C4-2B (cell line): ENCODE results near the gene NEIL1.
A peak's percentile ranks its signal among the peaks of the same experiment; 100 is the strongest.
"Not testable (repeated sequence)": the region's sequence is repeated elsewhere in the genome, so short reads cannot be mapped to it uniquely, and the experiment has no call there.

Experiments
- H3K27ac ChIP-seq: fragments of 450-650 bp; 2 replicates; pipeline ENCODE4 v1.5.1; 2017
- ZFX ChIP-seq: fragments of 450-650 bp; IDR thresholded peaks from 2 replicates; pipeline ENCODE4 v1.6.1; 2017
- TF ChIP-seq, protein P1 (sequence below): fragments of 450-650 bp; conservative IDR thresholded peaks from 2 replicates; pipeline ENCODE4 v1.5.1; 2017; ENCODE audit warnings: mild to moderate bottlenecking

The NEIL1 gene, protein sequence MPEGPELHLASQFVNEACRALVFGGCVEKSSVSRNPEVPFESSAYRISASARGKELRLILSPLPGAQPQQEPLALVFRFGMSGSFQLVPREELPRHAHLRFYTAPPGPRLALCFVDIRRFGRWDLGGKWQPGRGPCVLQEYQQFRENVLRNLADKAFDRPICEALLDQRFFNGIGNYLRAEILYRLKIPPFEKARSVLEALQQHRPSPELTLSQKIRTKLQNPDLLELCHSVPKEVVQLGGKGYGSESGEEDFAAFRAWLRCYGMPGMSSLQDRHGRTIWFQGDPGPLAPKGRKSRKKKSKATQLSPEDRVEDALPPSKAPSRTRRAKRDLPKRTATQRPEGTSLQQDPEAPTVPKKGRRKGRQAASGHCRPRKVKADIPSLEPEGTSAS

DNA sequence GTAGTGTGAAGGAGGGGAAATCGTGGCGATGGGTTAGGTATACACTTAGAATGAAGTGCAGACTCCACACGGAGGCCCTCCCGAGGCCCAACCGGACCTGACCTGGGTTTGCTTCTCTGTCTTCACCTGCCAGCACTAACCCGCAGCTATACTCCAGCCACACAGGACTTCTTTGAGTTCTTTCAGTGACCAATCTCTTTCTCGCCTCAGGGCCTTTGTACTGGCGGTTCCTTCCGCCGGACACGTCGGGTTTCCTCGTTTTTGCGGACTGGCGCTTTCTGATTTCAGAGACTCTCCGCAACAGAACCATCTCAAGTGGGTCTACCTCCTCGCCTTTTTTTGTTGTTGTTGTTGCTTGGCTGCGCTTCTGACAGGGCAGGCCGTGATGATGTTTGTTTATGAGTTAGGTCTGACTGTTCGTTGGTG lies at the start of gene NEIL1:
NEIL1 (plus strand) TSS at position 244 of the 426 bp plus-strand sequence. CDS start 1,867 bp downstream, outside the sequence.
- TF ChIP-seq, protein P1, sequence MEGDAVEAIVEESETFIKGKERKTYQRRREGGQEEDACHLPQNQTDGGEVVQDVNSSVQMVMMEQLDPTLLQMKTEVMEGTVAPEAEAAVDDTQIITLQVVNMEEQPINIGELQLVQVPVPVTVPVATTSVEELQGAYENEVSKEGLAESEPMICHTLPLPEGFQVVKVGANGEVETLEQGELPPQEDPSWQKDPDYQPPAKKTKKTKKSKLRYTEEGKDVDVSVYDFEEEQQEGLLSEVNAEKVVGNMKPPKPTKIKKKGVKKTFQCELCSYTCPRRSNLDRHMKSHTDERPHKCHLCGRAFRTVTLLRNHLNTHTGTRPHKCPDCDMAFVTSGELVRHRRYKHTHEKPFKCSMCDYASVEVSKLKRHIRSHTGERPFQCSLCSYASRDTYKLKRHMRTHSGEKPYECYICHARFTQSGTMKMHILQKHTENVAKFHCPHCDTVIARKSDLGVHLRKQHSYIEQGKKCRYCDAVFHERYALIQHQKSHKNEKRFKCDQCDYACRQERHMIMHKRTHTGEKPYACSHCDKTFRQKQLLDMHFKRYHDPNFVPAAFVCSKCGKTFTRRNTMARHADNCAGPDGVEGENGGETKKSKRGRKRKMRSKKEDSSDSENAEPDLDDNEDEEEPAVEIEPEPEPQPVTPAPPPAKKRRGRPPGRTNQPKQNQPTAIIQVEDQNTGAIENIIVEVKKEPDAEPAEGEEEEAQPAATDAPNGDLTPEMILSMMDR: no peak
- no peak for TF ChIP-seq ZFX
- H3K27ac ChIP-seq: peak within 1 kb of the TSS; percentile 63

DNA sequence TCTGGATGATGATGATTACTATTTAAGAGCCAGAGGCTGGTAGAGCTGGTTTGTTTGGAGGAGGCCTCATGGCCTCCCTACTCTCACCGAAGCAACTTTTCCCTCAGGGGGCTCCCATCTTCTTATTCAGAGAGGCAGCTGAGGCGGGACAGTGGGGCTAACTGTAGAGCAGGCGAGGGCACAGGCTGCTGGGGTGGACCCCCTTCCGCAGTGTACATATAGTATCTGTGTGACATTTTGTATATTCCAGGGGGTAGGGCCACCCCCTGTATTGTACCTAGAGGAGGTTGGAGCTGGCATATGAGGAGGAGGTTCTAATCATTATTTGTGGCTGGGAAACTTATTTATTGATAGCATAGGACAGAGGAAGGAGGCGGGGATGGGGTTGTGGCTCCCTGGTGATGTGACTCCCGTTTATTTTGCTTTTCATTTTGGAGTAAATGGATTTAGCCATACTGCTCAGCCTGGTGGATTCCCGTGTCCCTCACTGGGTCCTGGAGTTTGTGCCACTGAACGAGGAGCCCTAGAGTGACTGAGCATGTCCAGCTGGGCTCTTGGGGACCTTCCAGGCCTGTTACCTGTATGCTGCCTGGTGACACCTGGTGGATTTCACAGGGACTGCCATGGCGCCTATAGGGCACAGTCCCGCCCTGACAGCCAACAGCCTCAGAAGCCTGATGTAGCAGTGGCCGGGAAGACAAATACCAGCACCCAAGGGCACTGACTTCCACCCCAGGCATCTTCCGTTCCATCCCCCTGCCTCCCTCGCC lies 48.1 kb upstream of the NEIL1 start:
- not testable (repeated sequence) for H3K27ac ChIP-seq

DNA sequence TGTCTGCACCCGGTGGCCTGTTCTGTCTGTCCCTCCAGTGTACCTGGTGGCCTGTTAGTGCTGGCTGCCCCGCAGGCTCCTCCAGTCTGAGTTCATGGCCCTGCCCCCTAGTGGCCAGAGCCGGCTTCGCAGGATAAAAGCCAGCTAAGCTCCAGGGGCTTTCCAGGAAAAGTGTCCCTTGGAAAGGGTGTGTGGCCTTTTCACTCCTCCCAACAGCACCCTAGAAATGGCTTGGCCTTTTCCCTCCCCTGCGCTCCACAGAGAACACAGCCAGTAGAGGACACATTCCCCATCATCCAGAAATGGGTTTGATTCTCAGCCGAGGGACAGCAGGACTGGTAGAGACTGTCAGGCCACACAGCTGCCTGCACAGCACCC lies 47.5 kb upstream of the NEIL1 start:
- TF ChIP-seq, protein P1: peak; percentile 69
- H3K27ac ChIP-seq: not testable (repeated sequence)

DNA sequence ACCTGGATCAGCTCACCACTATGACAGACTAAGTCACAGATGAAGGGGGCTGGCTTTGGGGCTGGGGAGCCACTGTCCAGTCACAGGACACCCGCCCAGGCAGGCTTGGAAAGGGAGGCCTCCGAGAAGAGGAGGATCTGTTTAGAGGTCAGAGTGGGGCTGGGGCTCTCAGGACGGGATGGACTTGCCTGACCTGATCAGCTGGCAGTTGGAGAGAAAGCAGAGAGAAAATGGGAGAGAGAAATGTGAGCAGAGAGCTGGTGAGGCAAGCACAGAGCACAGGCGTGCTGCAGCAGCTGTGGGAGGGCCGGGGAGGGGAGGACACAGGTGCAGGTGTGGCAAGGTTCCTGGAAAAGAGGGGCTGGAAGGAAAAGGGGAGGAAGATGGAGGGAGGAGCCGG lies 46.8 kb upstream of the NEIL1 start:
- H3K27ac ChIP-seq: not testable (repeated sequence)

DNA sequence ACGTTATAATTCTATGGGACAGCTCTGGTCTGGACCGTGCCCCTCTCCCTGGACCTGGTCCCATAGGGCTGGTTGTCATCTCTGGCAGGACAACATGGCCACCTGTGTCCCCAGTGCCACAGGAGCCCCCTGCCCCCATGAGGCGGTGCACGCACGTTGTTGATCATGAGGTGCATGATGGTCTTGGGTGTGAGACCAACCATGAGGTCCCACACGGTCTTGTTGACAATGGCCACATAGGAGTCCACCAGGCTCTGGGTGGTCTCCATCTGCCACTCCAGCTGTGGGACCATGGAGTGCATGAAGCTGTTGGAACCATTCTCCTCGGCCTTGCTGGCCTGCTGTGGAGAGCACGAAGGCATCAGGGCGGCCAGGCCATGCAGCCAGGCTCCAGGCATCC lies 44.5 kb upstream of the NEIL1 start:
- TF ChIP-seq, protein P1: no peak
- TF ChIP-seq ZFX: no peak

DNA sequence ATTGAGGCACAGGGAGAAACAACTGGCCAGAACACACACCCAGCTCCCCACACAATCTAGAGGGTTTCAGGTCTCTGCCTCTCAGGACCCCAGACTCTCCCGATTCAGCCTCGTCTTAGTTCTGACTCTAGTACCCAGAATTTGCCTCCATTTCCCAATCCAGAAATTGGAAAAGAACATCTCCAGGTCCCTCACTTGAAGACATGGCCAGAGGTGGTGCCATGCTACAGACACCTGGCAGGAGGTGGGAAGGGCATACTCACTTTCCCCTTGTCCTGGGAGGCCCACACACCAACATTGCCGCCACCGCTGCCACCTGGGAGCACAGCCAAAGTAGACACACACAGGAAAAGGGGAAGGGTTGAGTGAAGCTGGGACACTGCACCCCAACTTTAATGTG lies 44.1 kb upstream of the NEIL1 start:
- H3K27ac ChIP-seq: not testable (repeated sequence)

More for the DNA sequence above, 44.5 kb upstream of the NEIL1 start:
- no peak overlapping the region for H3K27ac ChIP-seq

DNA sequence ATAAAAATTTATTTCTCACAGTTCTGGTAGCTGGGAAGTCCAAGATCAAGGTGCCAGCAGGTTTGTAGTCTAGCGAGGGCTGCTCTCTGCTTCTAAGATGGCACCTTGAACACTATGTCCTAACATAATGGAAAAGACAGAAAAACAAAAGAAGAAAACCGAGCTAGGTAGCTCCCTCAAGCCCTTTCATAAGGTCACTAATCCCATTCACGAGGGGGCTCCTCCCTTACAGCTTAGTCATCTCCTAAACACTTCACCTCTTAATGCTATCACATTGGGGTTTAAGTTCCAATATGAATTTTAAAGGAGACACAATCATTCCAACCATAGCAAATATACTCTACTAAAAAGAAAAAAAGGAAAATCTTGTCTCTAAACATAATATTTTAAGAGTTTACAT lies 40.7 kb upstream of the NEIL1 start:
- no peak overlapping the region for H3K27ac ChIP-seq
- TF ChIP-seq, protein P1: no peak
- TF ChIP-seq ZFX: no peak

DNA sequence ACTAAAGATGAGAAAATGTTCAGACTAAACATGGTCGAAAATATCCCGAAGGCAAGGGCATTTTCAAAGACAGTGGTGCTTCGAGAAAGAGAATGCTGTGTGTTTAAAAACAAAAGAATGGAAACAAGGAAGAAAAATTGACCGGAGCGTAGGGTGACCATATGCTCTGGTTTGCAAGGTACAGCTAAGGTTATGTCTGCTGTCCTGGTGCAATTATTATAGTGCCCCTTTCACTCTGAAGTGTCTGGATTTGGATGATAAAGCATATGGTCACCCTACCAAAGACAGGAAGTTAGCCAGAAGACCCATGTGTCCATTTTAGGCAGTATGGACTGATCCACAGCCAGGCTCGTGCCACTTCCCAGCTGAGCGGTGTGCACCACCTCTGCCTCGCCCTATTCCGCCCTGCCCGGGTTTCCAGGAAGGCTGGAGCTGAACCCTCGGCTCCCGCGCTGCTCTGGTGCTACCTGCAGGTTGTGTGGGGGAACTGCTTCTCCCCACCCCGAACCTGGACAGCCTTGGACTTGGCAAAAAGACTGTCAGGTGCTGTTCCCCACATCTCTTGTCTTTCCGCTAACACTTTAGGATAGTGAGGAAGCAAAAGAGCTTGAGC lies 39.0 kb upstream of the NEIL1 start:
- H3K27ac ChIP-seq: no peak overlapping the region
- TF ChIP-seq, protein P1: peak; percentile 79
- no peak for TF ChIP-seq ZFX

DNA sequence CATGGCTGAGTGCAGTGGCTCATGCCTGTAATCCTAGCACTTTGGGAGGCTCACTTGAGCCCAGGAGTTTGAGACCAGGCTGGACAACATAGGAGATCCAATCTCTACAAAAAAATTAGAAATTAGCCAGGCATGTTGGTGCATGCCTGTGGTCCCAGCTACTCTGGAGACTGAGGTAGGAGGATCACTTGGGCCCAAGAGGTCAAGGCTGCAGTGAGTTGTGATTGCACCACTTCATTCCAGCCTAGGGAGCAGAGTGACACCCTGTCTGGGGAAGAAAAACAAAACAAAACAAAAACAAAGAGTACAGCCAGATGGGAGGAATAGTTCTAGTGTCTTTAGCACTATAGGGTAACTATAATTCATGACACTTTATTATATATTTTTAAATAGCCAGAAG lies 37.1 kb upstream of the NEIL1 start:
- H3K27ac ChIP-seq: no peak overlapping the region
- no peak for TF ChIP-seq ZFX
- TF ChIP-seq, protein P1: no peak

DNA sequence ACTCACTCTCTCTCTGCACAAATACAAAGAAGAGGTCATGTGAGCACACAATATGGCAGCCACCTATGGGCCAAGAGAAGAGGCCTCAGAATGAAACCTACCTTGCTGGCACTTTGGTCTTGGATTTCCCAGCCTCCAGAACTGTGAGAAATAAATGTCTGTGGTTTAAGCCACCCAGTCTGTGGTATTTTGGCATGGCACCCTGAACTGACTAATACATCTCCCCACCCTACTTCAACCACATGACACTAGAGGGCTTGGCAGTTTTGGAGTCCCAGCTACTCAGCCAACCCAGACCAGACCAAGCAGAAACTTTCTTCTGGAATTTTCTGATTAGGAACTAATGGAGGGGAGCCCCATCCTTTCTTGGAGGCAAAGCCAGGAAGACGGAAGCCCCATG lies 34.3 kb upstream of the NEIL1 start:
- not testable (repeated sequence) for H3K27ac ChIP-seq
